ENCODE measurements around the gene PIK3CG.
"Not testable (repeated sequence)": the region's sequence is repeated elsewhere in the genome, so short reads cannot be mapped to it uniquely, and the experiment has no call there.

The PIK3CG gene

GRCh38 chr7:106890952-106891351, 25.9 kb downstream of the PIK3CG start:
- no peak overlapping the region for H3K4me3 Mint-ChIP-seq
- peaks cover 32% of the 10 kb centered on the region for H3K4me1 Mint-ChIP-seq (ENCODE audit: low read depth)
- no peaks in the 10 kb centered on the region for H3K9me3 Mint-ChIP-seq

GRCh38 chr7:106891548-106892410, 26.7 kb downstream of the PIK3CG start:
- Mint-ChIP-seq H3K27ac (no peak overlapping the region), H3K27me3 (no peaks in the 10 kb centered on the region), H3K4me1 (ENCODE audit: low read depth) (peaks cover 39% of the 10 kb centered on the region), H3K4me3 (no peak overlapping the region), H3K36me3 (ENCODE audit: low read depth) (peaks cover 62% of the 10 kb centered on the region), H3K9me3 (no peaks in the 10 kb centered on the region)

More at GRCh38 chr7:106890952-106891351, 25.9 kb downstream of the PIK3CG start:
- peaks cover 62% of the 10 kb centered on the region for H3K36me3 Mint-ChIP-seq (ENCODE audit: low read depth)
- peak overlapping the region; percentile 68 for H3K27ac Mint-ChIP-seq
- no peaks in the 10 kb centered on the region for H3K27me3 Mint-ChIP-seq

- Mint-ChIP-seq H3K4me3 (no peak overlapping the region), H3K36me3 (ENCODE audit: low read depth) (peaks cover 65% of the 10 kb centered on the region), H3K27me3 (no peaks in the 10 kb centered on the region), H3K4me1 (ENCODE audit: low read depth) (peaks cover 36% of the 10 kb centered on the region), H3K27ac (no peak overlapping the region), H3K9me3 (peaks cover 4% of the 10 kb centered on the region)
Observed at GRCh38 chr7:106893591-106893990, 28.5 kb downstream of the PIK3CG start.

GRCh38 chr7:106895246-106895864, 30.3 kb downstream of the PIK3CG start:
- Mint-ChIP-seq H3K4me1 (ENCODE audit: low read depth) (peaks cover 52% of the 10 kb centered on the region), H3K27me3 (no peaks in the 10 kb centered on the region), H3K27ac (peak overlapping the region; percentile 9), H3K36me3 (ENCODE audit: low read depth) (peaks cover 71% of the 10 kb centered on the region), H3K4me3 (no peak overlapping the region), H3K9me3 (peaks cover 4% of the 10 kb centered on the region)

GRCh38 chr7:106896231-106896630, 31.1 kb downstream of the PIK3CG start:
- Mint-ChIP-seq H3K27me3 (no peaks in the 10 kb centered on the region), H3K27ac (no peak overlapping the region), H3K4me1 (ENCODE audit: low read depth) (peaks cover 55% of the 10 kb centered on the region), H3K9me3 (peaks cover 4% of the 10 kb centered on the region), H3K4me3 (no peak overlapping the region), H3K36me3 (ENCODE audit: low read depth) (peaks cover 72% of the 10 kb centered on the region)

- H3K4me1 Mint-ChIP-seq (ENCODE audit: low read depth) = peaks cover 63% of the 10 kb centered on the region
- not testable (repeated sequence) for H3K4me3 Mint-ChIP-seq, H3K27me3 Mint-ChIP-seq, H3K9me3 Mint-ChIP-seq, H3K27ac Mint-ChIP-seq
- H3K36me3 Mint-ChIP-seq (ENCODE audit: low read depth) = peaks cover 73% of the 10 kb centered on the region
Observed at GRCh38 chr7:106897553-106897952, 32.5 kb downstream of the PIK3CG start.

GRCh38 chr7:106898967-106899366, 33.9 kb downstream of the PIK3CG start:
- not testable (repeated sequence) for H3K9me3 Mint-ChIP-seq, H3K27me3 Mint-ChIP-seq, H3K4me3 Mint-ChIP-seq, H3K27ac Mint-ChIP-seq
- Mint-ChIP-seq H3K36me3 (ENCODE audit: low read depth) (peaks cover 64% of the 10 kb centered on the region), H3K4me1 (ENCODE audit: low read depth) (peaks cover 66% of the 10 kb centered on the region)

GRCh38 chr7:106901828-106902441, 36.9 kb downstream of the PIK3CG start:
- H3K4me3 Mint-ChIP-seq = no peak overlapping the region
- H3K27ac Mint-ChIP-seq = peak overlapping the region; percentile 63
- H3K27me3 Mint-ChIP-seq = no peaks in the 10 kb centered on the region
- H3K36me3 Mint-ChIP-seq (ENCODE audit: low read depth) = peaks cover 68% of the 10 kb centered on the region
- H3K4me1 Mint-ChIP-seq (ENCODE audit: low read depth) = peaks cover 45% of the 10 kb centered on the region
- H3K9me3 Mint-ChIP-seq = peaks cover 4% of the 10 kb centered on the region

- Mint-ChIP-seq H3K4me1 (ENCODE audit: low read depth) (peaks cover 19% of the 10 kb centered on the region), H3K4me3 (no peak overlapping the region), H3K27me3 (no peaks in the 10 kb centered on the region), H3K9me3 (no peaks in the 10 kb centered on the region), H3K27ac (no peak overlapping the region), H3K36me3 (ENCODE audit: low read depth) (peaks cover 40% of the 10 kb centered on the region)
Observed at GRCh38 chr7:106905734-106906133, 40.7 kb downstream of the PIK3CG start.

- peaks cover 5% of the 10 kb centered on the region for H3K9me3 Mint-ChIP-seq
- H3K4me1 Mint-ChIP-seq (ENCODE audit: low read depth) = peaks cover 9% of the 10 kb centered on the region
- H3K36me3 Mint-ChIP-seq (ENCODE audit: low read depth) = peaks cover 28% of the 10 kb centered on the region
- peaks cover 4% of the 10 kb centered on the region for H3K27me3 Mint-ChIP-seq
- no peak overlapping the region for H3K27ac Mint-ChIP-seq
- no peak overlapping the region for H3K4me3 Mint-ChIP-seq
Observed at GRCh38 chr7:106911959-106912358, 46.9 kb downstream of the PIK3CG start.

GRCh38 chr7:106914018-106914607, 49.0 kb downstream of the PIK3CG start:
- peaks cover 9% of the 10 kb centered on the region for H3K4me1 Mint-ChIP-seq (ENCODE audit: low read depth)
- H3K4me3 Mint-ChIP-seq = no peak overlapping the region
- H3K36me3 Mint-ChIP-seq (ENCODE audit: low read depth) = peaks cover 24% of the 10 kb centered on the region
- H3K27me3 Mint-ChIP-seq = peaks cover 4% of the 10 kb centered on the region
- H3K27ac Mint-ChIP-seq = no peak overlapping the region
- H3K9me3 Mint-ChIP-seq = peaks cover 9% of the 10 kb centered on the region

GRCh38 chr7:106915407-106915806, 50.3 kb downstream of the PIK3CG start:
- Mint-ChIP-seq H3K4me1 (ENCODE audit: low read depth) (peaks cover 9% of the 10 kb centered on the region), H3K27ac (no peak overlapping the region), H3K9me3 (peaks cover 15% of the 10 kb centered on the region), H3K4me3 (no peak overlapping the region), H3K27me3 (peaks cover 4% of the 10 kb centered on the region), H3K36me3 (ENCODE audit: low read depth) (peaks cover 21% of the 10 kb centered on the region)

- peaks cover 19% of the 10 kb centered on the region for H3K36me3 Mint-ChIP-seq (ENCODE audit: low read depth)
- peaks cover 4% of the 10 kb centered on the region for H3K27me3 Mint-ChIP-seq
- no peak overlapping the region for H3K4me3 Mint-ChIP-seq
- peaks cover 18% of the 10 kb centered on the region for H3K9me3 Mint-ChIP-seq
- no peak overlapping the region for H3K27ac Mint-ChIP-seq
- peaks cover 9% of the 10 kb centered on the region for H3K4me1 Mint-ChIP-seq (ENCODE audit: low read depth)
Observed at GRCh38 chr7:106915873-106916272, 50.8 kb downstream of the PIK3CG start.

GRCh38 chr7:106916679-106917078, 51.6 kb downstream of the PIK3CG start:
- peaks cover 24% of the 10 kb centered on the region for H3K9me3 Mint-ChIP-seq
- H3K36me3 Mint-ChIP-seq (ENCODE audit: low read depth) = peaks cover 19% of the 10 kb centered on the region
- H3K27me3 Mint-ChIP-seq = peaks cover 4% of the 10 kb centered on the region
- no peak overlapping the region for H3K4me3 Mint-ChIP-seq
- H3K27ac Mint-ChIP-seq = no peak overlapping the region
- H3K4me1 Mint-ChIP-seq (ENCODE audit: low read depth) = peaks cover 9% of the 10 kb centered on the region

GRCh38 chr7:106918991-106919390, 53.9 kb downstream of the PIK3CG start:
- H3K9me3 Mint-ChIP-seq = peaks cover 31% of the 10 kb centered on the region
- H3K4me3 Mint-ChIP-seq = no peak overlapping the region
- H3K36me3 Mint-ChIP-seq (ENCODE audit: low read depth) = peaks cover 16% of the 10 kb centered on the region
- no peak overlapping the region for H3K27ac Mint-ChIP-seq
- H3K4me1 Mint-ChIP-seq (ENCODE audit: low read depth) = peaks cover 9% of the 10 kb centered on the region
- H3K27me3 Mint-ChIP-seq = peaks cover 4% of the 10 kb centered on the region

Data from stimulated activated naive CD8-positive, alpha-beta T cell treated with anti-CD3 and anti-CD28 coated beads, Interleukin-15, Interleukin-2, amounts not matched to agents 100 ng/mL and 50 ng/mL, for 24 hours (primary cell).